Motor neuron (in vitro differentiated cells): ENCODE results near the gene CCDC85C. TPM values are rescaled to one million over a fixed set of nuclear protein-coding genes. Genes with fewer than 3 reads are reported as not detected.

Experiments used
- ATAC-seq, 8 experiments: fragments of 200-7000 bp; cut with Tn5 transposase; replicated peaks in 6 of 8; 2 replicates each; pipeline ENCODE4 v1.8.0; 2021; ENCODE audit warnings: mild to moderate bottlenecking in 8 of 8, moderate library complexity in 8 of 8
- H3K27ac ChIP-seq, 2 donors: fragments of 250-450 bp; sonication (Bioruptor Pico); 2 replicates each; pipeline ENCODE4 v1.9.0; 2021; ENCODE audit warnings: antibody characterized with exemption in 2 of 2, mild to moderate bottlenecking in 2 of 2, moderate library complexity in 1 of 2
- H3K4me1 ChIP-seq, 2 donors: fragments of 250-450 bp; sonication (Bioruptor Pico); replicated peaks in 1 of 2; 2 replicates each; pipeline ENCODE4 v1.6.1; 2021; ENCODE audit warnings: antibody characterized with exemption in 2 of 2, mild to moderate bottlenecking in 2 of 2, moderate library complexity in 1 of 2
- H3K4me3 ChIP-seq, 5 donors: fragments of 250-450 bp; sonication (Bioruptor Pico); 2 replicates each; pipeline ENCODE4 v1.9.0; 2021; ENCODE audit warnings: antibody characterized with exemption in 5 of 5, mild to moderate bottlenecking in 5 of 5, moderate library complexity in 4 of 5
- WGBS, 10 experiments: fragments of 450-650 bp; shearing (Covaris generic); methylation state at CpG; one replicate each; pipeline ENCODE4 v1.0.0; 2022; 5-methylcytosine and 5-hydroxymethylcytosine counted together
- in situ Hi-C, 9 experiments: fragments of 400-800 bp; cut with MboI; loops; one replicate each; pipeline ENCODE4 v1.15.0; 2021; ENCODE audit warnings: low sequenced_read_pairs in 9 of 9, low pct_unique_long_range_greater_than_20kb in 2 of 9; ENCODE audit not compliant: unreplicated experiment in 9 of 9
- total RNA-seq, 8 experiments: library from RNA; unstranded; fragments of 300-600 nt; gene quantifications; 2 replicates each; pipeline versions ENCODE4 v1.2.3 to v1.2.4, GENCODE V29; 2022

Gene CCDC85C
- total RNA-seq = 10 to 100 TPM in 5 of 8 experiments, 1 to 10 TPM in 3; 2.0 to 62.2 (median 18.8) TPM

DNA sequence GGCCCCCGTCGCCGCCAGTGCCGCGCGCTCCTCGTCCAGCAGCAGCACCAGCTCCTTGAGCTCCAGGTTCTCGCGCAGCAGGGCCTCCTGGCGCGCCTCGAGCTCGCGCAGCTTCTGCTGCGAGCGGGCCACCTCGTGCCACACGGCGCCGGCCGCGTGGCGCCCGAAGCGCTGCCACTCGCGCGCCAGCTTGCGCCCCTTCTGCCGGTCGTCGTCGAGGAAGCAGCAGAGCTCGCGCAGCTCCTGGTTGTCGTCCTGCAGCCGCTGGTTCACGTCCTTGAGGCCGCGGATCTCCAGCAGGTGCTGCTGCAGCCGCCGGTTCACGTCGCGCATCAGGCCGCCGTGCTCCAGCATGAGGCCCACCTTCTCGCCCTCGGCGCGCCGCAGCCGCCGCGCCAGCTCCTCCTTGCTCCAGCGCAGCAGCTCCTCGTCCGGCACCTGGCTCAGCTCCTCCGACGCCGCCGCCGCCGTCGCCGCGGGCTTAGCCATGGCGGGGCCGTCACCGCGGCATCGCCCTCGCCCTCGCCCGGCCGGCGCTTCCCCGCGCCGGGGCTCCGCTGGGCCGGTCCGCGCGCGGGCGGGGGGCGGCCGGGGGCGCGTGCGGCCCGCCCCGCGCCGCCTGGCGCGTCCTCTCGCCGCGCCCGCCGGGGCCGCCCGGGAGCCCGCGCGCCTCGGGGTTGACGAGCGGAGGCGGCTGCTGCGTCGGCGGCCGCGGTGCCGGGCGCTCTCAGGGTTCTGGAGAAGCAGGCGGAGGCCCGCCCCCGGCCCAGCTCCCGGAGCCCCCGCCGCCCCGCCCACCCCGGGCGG, at the start of gene CCDC85C:
Gene CCDC85C, minus strand, starts transcription at position 737 of the 807 bp plus-strand sequence. Its CDS starts 248 bp downstream, at position 489.
- WGBS, 10 experiments = 0% methylated on average over 2 of the region's 128 CpGs; no CpG with 5 or more reads in 9 of the 10 experiments
- peak within 1 kb of the TSS; percentile 52 to 65 (median 62) for H3K4me3 ChIP-seq
- H3K4me1 ChIP-seq = peaks cover 41 to 43% of the 10 kb centered on the region in 2 donors
- H3K27ac ChIP-seq = peak within 1 kb of the TSS; percentile 90 to 94
- in situ Hi-C loops = no loop called here
- peak in 1 of 8 experiments; percentile 8 for ATAC-seq

DNA sequence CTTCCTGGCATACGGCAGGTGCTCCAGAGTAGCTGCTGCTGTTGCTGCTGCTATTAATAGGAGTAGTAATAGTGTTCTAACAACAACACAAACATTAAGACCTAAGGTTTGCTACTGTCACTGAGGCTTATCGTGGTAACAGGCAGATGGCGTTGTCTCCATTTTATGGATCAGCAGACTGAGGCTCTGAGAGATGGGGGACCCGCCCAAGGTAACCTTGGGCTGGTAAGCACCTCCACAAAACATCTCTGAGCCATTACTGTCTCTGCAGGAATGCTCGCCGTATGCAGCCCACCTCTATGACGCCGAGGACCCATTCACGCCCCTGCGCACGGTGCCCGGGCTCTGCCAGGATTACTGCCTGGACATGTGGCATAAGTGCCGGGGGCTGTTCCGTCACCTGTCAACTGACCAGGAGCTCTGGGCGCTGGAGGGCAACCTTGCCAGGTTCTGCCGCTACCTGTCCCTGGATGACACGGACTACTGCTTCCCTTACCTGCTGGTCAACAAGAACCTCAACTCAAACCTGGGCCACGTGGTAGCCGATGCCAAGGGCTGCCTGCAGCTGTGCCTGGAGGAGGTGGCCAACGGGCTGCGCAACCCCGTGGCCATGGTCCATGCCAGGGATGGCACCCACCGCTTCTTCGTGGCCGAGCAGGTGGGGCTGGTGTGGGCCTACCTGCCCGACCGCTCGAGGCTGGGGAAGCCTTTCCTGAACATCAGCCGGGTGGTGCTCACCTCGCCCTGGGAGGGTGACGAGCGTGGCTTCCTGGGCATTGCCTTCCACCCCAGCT, 48.1 kb upstream of the CCDC85C start:
- in situ Hi-C loops = no loop called here
- no peak overlapping the region for H3K27ac ChIP-seq
- ATAC-seq = no peak
- WGBS, 10 experiments = 86 to 100% (median 93%) methylated on average over 1 to 14 of the region's 32 CpGs; no CpG with 5 or more reads in 3 of the 10 experiments
- peaks cover 0 to 9% of the 10 kb centered on the region in 2 donors for H3K4me1 ChIP-seq
- no peak overlapping the region for H3K4me3 ChIP-seq

DNA sequence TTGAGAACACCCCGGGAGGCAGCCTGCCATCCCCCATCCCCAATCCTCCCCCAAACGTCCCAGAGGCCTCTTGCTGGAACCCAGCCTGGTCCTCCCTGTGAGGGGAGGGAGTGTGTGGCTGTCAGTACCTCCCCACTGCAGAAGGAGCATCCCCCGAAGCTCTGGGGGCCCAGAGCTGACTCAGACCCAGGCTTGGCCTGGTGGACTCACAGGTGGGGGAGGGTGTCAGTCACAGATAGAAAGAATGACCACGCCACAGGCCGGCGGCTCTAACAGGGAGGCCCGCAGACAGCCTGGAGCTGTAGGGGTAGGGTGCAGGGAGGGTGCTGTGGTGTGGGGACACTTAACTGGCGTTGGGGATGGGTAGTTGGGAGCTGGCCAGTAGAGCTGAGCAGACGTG, 46.2 kb upstream of the CCDC85C start:
- in situ Hi-C loops = no loop called here

DNA sequence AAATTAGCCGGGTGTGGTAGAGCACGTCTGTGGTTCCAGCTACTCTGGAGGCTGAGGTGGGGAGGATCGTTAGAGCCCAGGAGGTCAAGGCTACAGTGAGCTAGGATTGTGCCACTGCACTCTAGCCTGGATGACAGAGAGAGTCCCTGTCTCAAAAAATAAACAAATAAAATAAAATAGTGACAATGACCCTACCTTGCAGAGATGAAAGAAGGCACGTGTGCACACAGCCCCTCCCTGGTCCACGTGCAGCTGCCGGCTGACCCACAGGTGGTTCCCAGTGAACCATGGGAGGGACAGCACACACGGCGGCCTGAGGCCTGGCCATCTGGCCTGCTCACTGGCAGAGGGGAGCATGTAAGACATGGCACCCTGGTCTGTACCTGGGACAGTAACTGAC, 45.6 kb upstream of the CCDC85C start:
- Histone ChIP-seq H3K27ac (no peak overlapping the region), H3K4me3 (no peak overlapping the region), H3K4me1 (peaks cover 3 to 16% of the 10 kb centered on the region in 2 donors)
- in situ Hi-C loops = loop anchor here in 4 of 9 experiments (25.0 kb wide), 2 partner anchors 112 to 137 kb away; no protein-coding TSS in a partner anchor
- ATAC-seq = no peak
- 26 to 100% (median 80%) methylated on average over 2 to 3 of the region's 8 CpGs; no CpG with 5 or more reads in 5 of the 10 experiments for WGBS, 10 experiments

More for the DNA sequence above, 46.2 kb upstream of the CCDC85C start:
- no peak for ATAC-seq
- H3K4me3 ChIP-seq = no peak overlapping the region
- 30 to 83% methylated on average over 1 to 2 of the region's 9 CpGs; no CpG with 5 or more reads in 8 of the 10 experiments for WGBS, 10 experiments
- peaks cover 0 to 10% of the 10 kb centered on the region in 2 donors for H3K4me1 ChIP-seq
- H3K27ac ChIP-seq = no peak overlapping the region

DNA sequence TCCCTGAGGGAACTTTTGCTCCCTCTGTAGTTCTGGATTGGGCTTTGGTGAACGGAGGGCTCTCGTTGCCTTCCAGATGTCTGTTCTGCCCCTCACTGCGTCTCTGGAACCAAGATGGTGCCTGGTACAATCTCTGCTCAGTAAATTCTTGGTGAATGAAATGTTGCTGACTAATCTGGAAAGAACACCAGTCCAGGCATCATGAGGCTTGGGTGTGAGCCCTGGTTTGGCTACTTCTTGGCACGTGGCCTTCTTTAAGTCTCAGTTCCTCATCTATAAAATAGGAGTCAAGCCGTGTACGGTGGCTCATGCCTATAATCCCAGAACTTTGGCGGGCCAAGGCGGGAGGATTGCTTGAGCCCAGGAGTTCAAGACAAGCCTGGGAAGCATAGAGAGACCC, 45.2 kb upstream of the CCDC85C start:
- peaks cover 3 to 14% of the 10 kb centered on the region in 2 donors for H3K4me1 ChIP-seq
- in situ Hi-C loops = loop anchor here in 4 of 9 experiments (25.0 kb wide), 2 partner anchors 112 to 137 kb away; no protein-coding TSS in a partner anchor
- ATAC-seq = no peak
- WGBS, 10 experiments = 67 to 100% (median 86%) methylated on average over 1 to 8 of the region's 8 CpGs; no CpG with 5 or more reads in 2 of the 10 experiments
- H3K4me3 ChIP-seq = no peak overlapping the region
- no peak overlapping the region for H3K27ac ChIP-seq

DNA sequence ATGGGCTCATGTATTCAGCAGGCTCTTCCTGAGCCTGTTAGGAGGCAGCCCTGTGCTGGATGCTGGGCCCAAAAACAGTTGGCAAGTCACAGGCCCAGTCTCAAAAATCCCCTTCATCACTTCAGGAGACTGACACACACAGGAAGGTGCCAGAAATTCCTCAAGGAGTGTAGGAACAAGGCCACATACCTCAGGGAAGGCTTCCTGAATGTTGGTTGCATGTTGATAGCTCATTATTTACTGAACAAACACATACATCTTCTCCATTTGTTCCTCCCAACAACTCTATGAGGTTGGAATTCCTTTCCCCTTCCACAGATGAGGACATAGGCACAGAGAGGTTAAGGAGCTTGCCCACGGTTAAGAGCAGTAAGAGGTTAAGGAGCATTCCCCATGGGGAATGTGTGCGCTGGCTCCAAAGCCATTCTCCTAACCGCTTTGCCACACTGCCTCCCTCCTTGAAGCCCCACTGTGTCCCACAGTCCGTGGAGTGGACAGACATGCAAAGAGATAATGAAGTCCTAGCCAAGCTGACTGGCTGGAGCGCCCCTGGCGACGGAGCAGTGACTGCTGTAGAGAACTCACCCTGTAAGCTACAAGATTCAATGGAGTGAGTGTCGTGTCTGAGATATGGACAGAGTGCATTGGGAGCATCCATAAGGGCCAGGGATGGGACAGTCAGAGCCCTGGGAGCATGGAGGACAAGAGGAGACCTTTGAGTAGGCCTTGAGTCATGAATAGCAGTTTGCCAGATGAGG, 44.2 kb upstream of the CCDC85C start:
- H3K4me1 ChIP-seq = peaks cover 3 to 12% of the 10 kb centered on the region in 2 donors
- WGBS, 10 experiments = 60 to 100% (median 80%) methylated on average over 1 to 8 of the region's 8 CpGs; no CpG with 5 or more reads in 2 of the 10 experiments
- no peak overlapping the region for H3K4me3 ChIP-seq
- peak in 2 of 8 experiments; percentile 35 to 68 for ATAC-seq
- H3K27ac ChIP-seq = no peak overlapping the region
- in situ Hi-C loops = loop anchor here in 4 of 9 experiments (25.0 kb wide), 2 partner anchors 111 to 136 kb away; no protein-coding TSS in a partner anchor

DNA sequence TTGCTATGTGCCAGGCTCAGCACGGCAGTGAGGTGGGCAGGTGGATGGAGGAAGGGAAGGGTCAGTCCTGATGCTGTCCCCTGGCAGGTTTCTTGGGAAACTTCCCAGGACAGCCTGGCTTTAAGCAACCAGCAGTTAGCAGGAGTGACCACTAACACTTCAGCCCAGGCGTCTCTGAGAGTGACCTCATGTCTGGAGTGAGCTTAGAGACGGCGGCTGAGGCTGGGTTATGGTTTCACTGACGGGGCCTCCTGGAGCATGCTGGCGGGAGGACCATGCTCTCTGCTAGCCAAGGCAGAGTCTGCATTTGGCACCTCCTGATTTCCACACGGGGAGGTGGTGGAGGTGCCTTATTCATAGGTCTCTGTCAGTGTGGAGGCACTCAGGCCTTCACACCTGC, 43.4 kb upstream of the CCDC85C start:
- in situ Hi-C loops = loop anchor here in 4 of 9 experiments (25.0 kb wide), 2 partner anchors 110 to 135 kb away; no protein-coding TSS in a partner anchor
- ATAC-seq = no peak
- 59 to 90% (median 71%) methylated on average over 1 to 4 of the region's 7 CpGs; no CpG with 5 or more reads in 6 of the 10 experiments for WGBS, 10 experiments
- Histone ChIP-seq H3K4me1 (peaks cover 3 to 12% of the 10 kb centered on the region in 2 donors), H3K27ac (no peak overlapping the region), H3K4me3 (no peak overlapping the region)

DNA sequence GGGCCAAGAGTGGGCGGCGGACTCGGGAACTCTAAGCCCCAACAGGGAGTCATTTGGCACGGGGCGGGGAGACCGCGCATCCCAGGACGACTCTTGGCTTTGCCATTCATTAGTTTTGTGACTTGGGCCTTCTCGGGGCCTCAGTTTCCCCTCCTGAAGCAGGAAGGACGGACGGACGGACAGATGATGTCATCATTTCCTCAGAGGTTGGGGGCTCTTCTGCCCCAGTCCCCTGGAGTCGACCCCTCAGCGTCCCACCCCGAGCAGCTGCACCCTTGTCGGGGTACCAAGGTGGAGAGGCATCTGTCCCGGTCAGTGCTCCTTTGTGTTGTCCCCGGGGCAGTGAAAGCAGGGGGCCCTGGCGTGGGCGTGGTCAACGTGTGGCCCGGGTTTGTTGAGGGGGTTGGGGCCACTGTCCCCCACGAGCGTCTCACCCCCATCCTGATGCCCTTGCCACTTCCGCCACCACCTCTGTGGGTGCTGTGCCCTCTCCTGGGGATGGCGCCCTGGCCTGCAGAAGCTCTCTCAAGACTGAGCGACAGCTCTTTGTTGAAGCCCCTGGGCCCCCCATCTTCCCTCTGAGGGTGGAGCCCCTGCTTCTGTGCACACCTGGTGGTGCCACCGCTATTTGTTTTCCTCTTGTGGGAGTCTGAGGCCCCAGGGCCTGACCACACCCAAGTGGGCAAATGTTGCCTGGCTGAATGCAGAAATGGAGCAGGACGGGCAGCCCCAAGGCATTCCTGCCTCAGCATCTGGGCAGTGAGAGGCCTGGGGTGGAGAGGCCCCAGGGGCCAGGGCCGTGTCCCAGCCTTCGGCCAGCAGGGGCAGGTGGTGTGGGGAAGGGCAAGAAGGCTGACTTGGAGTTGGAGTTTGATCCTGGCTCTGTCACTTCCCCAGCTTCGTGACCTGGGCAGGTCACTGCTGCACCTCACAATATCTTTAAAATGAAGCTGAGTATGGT, 41.8 kb upstream of the CCDC85C start:
- H3K4me3 ChIP-seq = no peak overlapping the region
- H3K4me1 ChIP-seq = peaks cover 3 to 12% of the 10 kb centered on the region in 2 donors
- WGBS, 10 experiments = 0 to 100% (median 62%) methylated on average over 1 to 12 of the region's 32 CpGs; no CpG with 5 or more reads in 7 of the 10 experiments
- in situ Hi-C loops = loop anchor here in 4 of 9 experiments (25.0 kb wide), 2 partner anchors 109 to 134 kb away; no protein-coding TSS in a partner anchor
- ATAC-seq = peak in 2 of 8 experiments; percentile 11 to 26
- H3K27ac ChIP-seq = no peak overlapping the region

DNA sequence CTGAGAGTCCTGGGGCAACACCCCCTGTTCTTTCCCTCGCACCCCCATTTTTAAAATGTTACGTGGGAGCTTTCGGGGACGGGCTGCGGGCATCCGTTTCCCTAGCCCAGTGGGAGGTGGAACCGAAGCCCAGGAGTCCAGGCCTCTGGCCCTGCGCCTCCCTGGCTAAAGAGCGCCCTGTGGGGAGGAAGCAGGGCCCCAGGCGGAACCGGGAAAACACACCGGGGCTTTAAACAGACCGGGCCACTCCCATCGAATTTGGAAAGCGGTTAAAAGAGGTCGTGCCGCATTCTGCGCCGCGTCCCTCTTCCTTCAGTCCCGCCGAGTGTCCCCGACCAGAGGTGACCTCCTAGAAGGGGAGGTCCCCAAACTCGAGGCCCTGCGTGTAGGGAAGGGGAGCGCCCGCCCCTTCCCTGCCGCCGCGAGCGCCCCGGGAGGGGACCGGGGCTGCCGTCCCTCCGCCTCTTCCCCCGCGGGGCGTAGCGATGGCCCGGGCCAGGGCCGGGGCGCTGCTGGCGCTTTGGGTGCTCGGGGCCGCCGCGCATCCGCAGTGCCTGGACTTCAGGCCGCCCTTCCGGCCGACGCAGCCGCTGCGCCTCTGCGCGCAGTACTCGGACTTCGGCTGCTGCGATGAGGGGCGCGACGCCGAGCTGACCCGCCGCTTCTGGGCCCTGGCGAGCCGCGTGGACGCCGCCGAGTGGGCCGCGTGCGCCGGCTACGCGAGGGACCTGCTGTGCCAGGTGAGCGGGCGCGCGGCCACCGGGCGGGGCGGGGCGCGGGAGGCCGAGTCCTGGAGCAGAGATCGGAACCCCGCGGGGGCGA, 40.9 kb upstream of the CCDC85C start, which contains the start of gene HHIPL1:
Gene HHIPL1, plus strand, starts transcription at position 407 of the 822 bp plus-strand sequence. Its CDS starts 79 bp downstream, at position 486.
- WGBS, 10 experiments = 0 to 36% methylated on average over 7 to 13 of the region's 91 CpGs; no CpG with 5 or more reads in 8 of the 10 experiments
- Histone ChIP-seq H3K4me3 (peak within 1 kb of the TSS in 1 of 5 donors; percentile 4), H3K4me1 (peaks cover 3 to 12% of the 10 kb centered on the region in 2 donors), H3K27ac (no peak within 1 kb of the TSS)
- ATAC-seq = peak in 7 of 8 experiments; percentile 24 to 92 (median 63)
- in situ Hi-C loops = loop anchor here in 4 of 9 experiments (25.0 kb wide), 2 partner anchors 108 to 133 kb away; no protein-coding TSS in a partner anchor

DNA sequence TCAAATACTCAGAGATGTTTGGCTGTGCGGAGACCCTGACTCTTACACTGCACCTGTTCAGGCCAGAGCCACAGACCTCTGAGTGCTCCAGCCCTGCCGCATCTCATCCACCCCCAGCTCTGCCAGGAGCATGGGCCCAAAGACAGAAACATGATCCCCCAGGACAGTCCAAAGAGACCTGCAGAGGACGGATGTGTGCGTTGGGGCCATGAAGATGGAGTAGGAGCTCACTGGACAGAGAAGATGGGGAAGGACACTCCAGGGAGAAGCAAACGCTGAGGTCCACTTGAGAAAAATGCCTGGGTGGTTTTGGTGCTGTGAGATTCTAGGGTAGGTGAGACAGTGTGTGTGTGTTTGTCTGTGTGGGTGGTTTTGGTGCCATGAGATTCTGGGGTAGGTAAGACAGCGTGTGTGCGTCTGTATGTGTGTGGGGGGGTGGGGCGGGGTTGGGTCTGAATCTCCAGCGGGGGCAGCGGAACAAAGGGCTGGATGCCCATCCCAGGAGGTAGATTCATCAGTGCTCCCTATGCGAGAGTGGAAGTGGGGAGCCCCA, 40.1 kb upstream of the CCDC85C start:
- ATAC-seq = no peak
- 92 to 100% (median 100%) methylated on average over 1 to 4 of the region's 11 CpGs; no CpG with 5 or more reads in 4 of the 10 experiments for WGBS, 10 experiments
- in situ Hi-C loops = loop anchor here in 4 of 9 experiments (25.0 kb wide), 2 partner anchors 107 to 132 kb away; no protein-coding TSS in a partner anchor
- no peak overlapping the region for H3K27ac ChIP-seq
- no peak overlapping the region for H3K4me3 ChIP-seq
- H3K4me1 ChIP-seq = peaks cover 3 to 12% of the 10 kb centered on the region in 2 donors
